Retinal pigment epithelial cell (primary cell): ENCODE results near the gene PLAU.
"Not testable (repeated sequence)": the region's sequence is repeated elsewhere in the genome, so short reads cannot be mapped to it uniquely, and the experiment has no call there.

Experiments used
- DNase-seq: peaks from one replicate; pipeline ENCODE4 v3.0.0-alpha.2; 2010; ENCODE audit warnings: low read depth
- H3K4me3 ChIP-seq: 2 replicates; pipeline ENCODE4 v1.5.1; 2011; ENCODE audit warnings: mild to moderate bottlenecking, low read length, control low read depth, moderate library complexity
- TF ChIP-seq, protein P1 (sequence below): conservative IDR thresholded peaks from 2 replicates; pipeline ENCODE4 v1.5.1; 2011; ENCODE audit warnings: low read depth, low read length, control low read depth, inconsistent platforms

PLAU gene

DNA sequence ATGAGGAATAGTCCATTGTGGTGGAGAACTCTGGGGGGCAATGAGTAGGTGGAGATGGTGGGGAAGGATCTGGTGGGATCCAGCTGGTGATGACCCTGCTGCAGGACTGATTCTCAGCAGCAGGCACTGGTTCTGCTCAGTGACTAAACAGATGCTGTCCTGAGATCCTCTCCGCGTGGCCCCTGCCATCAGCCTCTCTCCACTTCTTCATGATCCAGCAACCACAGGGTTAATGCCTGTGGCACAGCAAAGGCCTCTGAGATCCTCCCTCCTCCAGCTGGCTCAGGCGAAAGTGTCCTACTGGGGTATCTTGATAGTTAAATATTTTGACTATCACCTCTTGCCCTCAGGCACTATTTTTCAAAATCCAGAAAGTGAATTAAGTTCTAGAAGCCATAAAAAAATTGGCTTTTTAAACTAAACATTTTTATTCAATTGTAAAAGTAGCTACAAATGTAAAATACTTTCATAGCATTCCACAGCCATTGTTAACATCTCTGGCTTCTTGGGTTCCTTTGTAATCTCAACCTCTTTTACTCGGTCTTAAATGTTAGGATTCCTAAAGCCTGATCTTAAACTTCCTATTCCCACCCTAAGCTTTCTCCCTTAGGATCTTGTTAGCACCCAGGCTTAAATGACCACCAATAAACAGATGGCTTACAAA is 13.1 kb downstream of the PLAU start:
- TF ChIP-seq, protein P1, sequence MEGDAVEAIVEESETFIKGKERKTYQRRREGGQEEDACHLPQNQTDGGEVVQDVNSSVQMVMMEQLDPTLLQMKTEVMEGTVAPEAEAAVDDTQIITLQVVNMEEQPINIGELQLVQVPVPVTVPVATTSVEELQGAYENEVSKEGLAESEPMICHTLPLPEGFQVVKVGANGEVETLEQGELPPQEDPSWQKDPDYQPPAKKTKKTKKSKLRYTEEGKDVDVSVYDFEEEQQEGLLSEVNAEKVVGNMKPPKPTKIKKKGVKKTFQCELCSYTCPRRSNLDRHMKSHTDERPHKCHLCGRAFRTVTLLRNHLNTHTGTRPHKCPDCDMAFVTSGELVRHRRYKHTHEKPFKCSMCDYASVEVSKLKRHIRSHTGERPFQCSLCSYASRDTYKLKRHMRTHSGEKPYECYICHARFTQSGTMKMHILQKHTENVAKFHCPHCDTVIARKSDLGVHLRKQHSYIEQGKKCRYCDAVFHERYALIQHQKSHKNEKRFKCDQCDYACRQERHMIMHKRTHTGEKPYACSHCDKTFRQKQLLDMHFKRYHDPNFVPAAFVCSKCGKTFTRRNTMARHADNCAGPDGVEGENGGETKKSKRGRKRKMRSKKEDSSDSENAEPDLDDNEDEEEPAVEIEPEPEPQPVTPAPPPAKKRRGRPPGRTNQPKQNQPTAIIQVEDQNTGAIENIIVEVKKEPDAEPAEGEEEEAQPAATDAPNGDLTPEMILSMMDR = no peak
- no peak for DNase-seq
- H3K4me3 ChIP-seq = no peak overlapping the region

DNA sequence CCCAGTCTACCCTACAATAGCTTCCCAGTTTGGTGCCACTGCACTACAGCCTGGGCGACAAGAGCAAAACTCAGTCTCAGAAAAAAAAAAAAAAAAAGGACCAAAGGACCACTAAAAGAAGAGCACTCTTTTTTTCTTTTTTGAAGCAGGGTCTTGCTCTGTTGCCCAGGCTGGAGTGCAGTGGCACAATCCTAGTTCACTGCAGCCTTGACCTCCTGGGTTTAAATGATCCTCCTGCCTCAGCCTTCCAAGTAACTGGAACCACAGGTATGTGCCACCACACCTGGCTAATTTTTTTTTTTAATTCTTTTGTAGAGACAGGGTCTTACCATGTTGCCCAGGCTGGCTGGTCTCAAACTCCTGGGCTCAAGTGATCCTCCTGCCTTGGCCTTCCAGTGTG is 14.0 kb downstream of the PLAU start:
- H3K4me3 ChIP-seq = no peak overlapping the region
- no peak for DNase-seq
- TF ChIP-seq, protein P1 = no peak

DNA sequence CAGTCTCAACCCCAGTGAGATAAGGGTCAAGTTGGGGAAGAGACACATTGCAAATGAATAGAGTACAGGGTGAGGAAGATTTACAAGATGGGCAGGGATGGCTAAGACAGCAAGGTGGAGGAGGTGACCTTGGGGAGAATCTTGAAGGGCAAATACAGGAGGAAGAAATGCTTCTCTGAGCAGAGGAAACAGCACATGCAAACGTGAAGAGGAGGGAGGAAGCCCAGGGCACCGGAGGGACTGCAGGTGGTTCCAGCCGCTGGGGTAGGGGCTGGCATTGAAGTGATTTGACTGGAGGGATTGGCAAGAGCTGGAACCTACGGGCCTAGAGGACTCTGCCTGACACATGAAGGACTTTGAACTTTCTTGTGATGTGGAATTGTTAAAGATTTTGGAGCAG is 14.6 kb downstream of the PLAU start:
- DNase-seq = no peak
- TF ChIP-seq, protein P1 = no peak
- H3K4me3 ChIP-seq = no peak overlapping the region

DNA sequence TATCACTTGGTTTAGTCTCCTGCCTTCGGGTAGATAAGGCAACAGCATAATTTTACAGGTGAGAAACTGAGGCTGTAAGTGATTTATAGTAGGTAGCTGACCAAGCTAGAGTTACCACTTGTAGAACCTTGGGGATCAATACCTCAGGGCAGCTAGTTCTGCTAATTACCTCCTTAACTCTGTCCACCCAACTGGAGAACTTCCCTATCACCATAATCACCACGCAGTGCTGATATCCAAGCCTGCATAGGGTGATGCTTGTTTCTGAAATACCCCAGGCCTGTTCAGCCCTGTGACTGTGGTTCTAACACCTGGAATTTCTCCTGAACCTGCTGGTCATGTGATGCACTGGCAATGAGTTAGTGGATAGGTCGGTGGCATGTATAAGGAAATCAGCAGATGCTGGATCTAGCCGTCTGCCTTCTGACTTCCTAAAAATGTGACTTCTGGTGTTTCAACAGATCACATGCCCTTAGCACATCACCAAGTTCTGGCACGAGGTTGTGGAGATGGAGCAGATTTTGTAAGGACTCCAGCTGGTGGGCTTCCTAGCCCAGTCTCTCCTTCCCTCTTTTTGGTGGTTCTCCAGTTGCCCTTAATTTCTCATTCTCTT is 15.3 kb downstream of the PLAU start:
- H3K4me3 ChIP-seq = no peak overlapping the region
- TF ChIP-seq, protein P1 = no peak

DNA sequence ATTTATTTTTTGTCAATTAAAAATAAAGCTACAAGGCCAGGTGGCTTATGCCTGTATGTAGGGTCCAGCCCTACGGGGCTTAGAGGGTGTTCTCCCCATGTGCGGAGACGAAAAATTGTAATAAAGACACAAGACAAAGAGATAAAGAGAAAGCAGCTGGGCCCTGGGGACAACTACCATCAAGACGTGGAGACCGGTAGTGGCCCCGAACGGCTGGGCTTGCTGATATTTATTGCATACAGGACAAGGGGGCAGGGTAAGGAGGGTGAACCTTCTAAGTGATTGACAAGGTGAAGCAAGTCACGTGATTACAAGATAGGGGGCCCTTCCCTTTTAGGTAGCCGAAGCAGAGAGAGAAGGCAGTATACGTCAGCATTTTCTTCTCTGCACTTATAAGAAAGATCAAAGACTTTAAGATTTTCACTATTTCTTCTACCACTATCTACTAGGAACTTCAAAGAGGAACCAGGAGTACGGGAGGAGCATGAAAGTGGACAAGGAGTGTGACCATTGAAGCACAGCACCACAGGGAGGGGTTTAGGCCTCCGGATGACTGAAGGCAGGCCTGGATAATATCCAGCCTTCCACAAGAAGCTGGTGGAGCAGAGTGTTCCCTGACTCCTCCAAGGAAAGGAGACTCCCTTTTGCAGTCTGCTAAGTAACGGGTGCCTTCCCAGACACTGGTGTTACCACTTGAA is 19.8 kb downstream of the PLAU start:
- not testable (repeated sequence) for H3K4me3 ChIP-seq, DNase-seq

More for the DNA sequence above, 15.3 kb downstream of the PLAU start:
- no peak for DNase-seq

DNA sequence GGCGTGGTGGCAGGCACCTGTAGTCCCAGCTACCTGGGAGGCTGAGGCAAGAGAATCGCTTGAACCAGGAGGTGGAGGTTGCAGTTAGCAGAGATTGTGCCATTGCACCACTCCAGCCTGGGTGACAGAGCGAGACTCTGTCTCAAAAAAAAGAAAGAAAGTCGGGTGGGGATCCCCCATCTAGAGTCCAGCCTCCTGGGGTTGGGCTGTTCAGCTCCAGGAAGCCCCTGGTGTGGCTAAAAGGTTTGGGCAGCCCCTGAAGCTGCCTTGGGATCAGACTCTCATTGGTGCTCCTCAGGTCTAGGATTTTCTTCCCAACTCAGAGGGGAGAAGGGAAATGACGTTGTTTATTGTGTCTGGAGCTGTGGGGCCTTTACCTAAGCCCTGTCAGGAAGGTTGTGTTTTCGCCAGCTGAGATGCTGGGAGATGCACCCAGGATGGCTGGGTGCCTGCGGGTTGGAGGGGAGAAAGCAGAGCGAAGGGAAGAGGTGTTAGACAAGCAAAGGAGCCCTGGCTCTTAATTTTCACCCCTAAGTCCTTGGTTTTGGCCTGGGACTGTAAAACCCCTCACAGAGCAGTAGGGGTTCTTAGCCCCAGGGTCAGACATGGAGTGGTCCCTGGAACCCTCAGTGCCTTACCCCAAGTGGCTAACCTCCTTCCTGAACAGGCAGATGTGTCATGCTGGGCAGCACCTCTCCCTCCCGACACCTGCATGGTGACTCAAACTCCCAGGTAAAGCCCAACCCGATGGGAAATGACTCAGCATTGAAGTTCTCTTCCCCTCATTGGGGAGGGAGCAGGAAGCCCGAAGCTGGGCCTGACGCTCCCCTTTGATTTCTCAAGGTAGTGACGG is 21.1 kb downstream of the PLAU start:
- H3K4me3 ChIP-seq = no peak overlapping the region
- no peak for DNase-seq
- TF ChIP-seq, protein P1 = no peak

DNA sequence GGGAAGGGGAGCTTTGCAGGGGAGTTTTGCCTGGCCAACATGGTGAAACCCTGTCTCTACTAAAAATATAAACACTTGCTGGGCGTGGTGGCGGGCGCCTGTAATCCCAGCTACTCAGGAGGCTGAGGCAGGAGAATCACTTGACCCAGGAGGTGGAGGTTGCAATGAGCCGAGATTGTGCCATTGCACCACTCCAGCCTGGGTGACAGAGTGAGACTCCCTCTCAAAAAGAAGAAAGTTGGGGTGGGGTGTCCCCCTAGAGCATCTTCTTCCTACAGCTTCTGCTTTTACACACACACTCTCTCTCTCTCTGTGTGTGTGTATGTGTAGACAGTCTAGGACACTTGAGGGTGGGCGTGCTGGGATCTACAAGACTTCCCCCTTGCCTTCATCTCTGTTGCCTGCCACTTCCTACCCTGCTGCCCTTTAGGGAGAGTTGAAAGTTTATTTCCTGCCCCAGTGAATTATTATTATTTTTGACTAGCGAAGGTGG is 21.7 kb downstream of the PLAU start:
- no peak for DNase-seq
- TF ChIP-seq, protein P1 = no peak
- no peak overlapping the region for H3K4me3 ChIP-seq
